Aorta (tissue), 5 donors: ENCODE data around the gene DGLUCY. TPM values are rescaled to one million over a fixed set of nuclear protein-coding genes. Genes with fewer than 3 reads are reported as not detected.
A peak's percentile ranks its signal among the peaks of the same experiment; 100 is the strongest.

ENCODE experiments used
- ATAC-seq: fragments of 200-7000 bp; cut with Tn5 transposase; one replicate; pipeline ENCODE4 v1.9.1; 2022; ENCODE audit warnings: moderate library complexity; ENCODE audit not compliant: low FRiP score
- DNase-seq, 2 donors: peaks; one replicate each; pipeline ENCODE4 v3.0.0-alpha.2; 2020
- H3K27ac ChIP-seq, 2 donors: one replicate each; pipeline ENCODE4 v1.5.1; 2013; ENCODE audit warnings: low read length in 2 of 2, mild to moderate bottlenecking in 2 of 2, moderate library complexity in 2 of 2, control low read depth in 1 of 2, inconsistent platforms in 1 of 2, low read depth in 1 of 2
- H3K27me3 ChIP-seq, 2 donors: one replicate each; pipeline ENCODE4 v1.6.1; 2013; ENCODE audit warnings: control low read depth in 1 of 2, low read length in 1 of 2, mild to moderate bottlenecking in 1 of 2, moderate library complexity in 1 of 2; ENCODE audit not compliant: insufficient read depth in 2 of 2, control insufficient read depth in 1 of 2
- H3K36me3 ChIP-seq, 2 donors: one replicate each; pipeline ENCODE4 v1.6.1; 2013; ENCODE audit warnings: control low read depth in 1 of 2, low read length in 1 of 2, mild to moderate bottlenecking in 1 of 2; ENCODE audit not compliant: insufficient read depth in 2 of 2, control insufficient read depth in 1 of 2
- H3K4me1 ChIP-seq, 2 donors: one replicate each; pipeline ENCODE4 v1.6.1; 2013; ENCODE audit warnings: low read length in 2 of 2, control low read depth in 1 of 2, mild to moderate bottlenecking in 1 of 2, moderate library complexity in 1 of 2; ENCODE audit not compliant: insufficient read depth in 2 of 2, control insufficient read depth in 1 of 2
- H3K4me3 ChIP-seq, 2 donors: one replicate each; pipeline ENCODE4 v1.5.1; 2013; ENCODE audit warnings: low read length in 2 of 2, control low read depth in 1 of 2, mild to moderate bottlenecking in 1 of 2
- H3K9me3 ChIP-seq: one replicate; pipeline ENCODE4 v1.6.1; 2013; ENCODE audit warnings: mild to moderate bottlenecking, low read length; ENCODE audit not compliant: control insufficient read depth
- WGBS, 2 donors: extraction: QIAGEN DNeasy Blood & Tissue Kit; methylation state at CpG; one replicate each; pipeline ENCODE4 v1.1.7; 2013; 5-methylcytosine and 5-hydroxymethylcytosine counted together
- intact Hi-C, 2 donors: fragments of 100-400 bp; cut with DNase I; formaldehyde crosslinking; loops; one replicate each; pipeline versions ENCODE4 v1.14.2 to v1.15.0; 2022
- polyA plus RNA-seq, 2 donors: library from polyadenylated mRNA; stranded (reverse); fragments of 200-250 nt; gene quantifications; one replicate each; pipeline ENCODE4 v1.2.3, GENCODE V29; 2013
- total RNA-seq, 2 donors: library from RNA; stranded (reverse); fragmentation: NEBNext Ultra II Directional; extraction: Animal tissue kit (Norgen Biotek cat#: 25700); gene quantifications; one replicate each; pipeline ENCODE4 v1.2.1, GENCODE V29; 2021
- donor health status: healthy with polysubstance abuse.
- donor health status: Bipolar disorder and iron deficiency.
- donor health status: DM: no; HTN: no; CAD: no.
- donor health status: DM: no; HTN: no; CAD: no.
- donor health status: DM: yes; HTN: yes; CAD: no.

DGLUCY gene
- total and polyA plus RNA-seq, 4 donors = 11.9 to 55.5 (median 19.3) TPM

DNA sequence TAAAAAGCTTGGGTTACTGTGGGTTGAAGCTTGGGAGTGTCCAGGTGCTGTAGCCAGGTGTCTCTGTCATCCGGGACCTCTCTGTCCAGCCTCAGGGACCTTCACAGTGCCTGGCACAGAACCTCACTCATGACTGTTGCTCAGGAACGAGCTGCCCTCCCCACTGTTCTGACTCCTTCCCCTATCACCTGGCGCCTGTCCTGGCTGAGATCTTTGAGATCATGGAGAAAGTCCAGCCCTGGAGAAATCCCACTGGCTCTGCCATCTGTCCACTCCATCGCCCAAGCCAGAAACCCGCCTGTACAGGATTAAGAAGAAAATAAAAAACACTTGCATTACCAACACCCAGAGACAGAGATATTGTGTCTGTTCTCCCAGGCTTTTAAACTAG, 53.5 kb downstream of the DGLUCY start:
- ATAC-seq (no peak), DNase-seq (no peak)
- Histone ChIP-seq H3K36me3 (no peaks in the 10 kb centered on the region), H3K4me1 (peaks cover 0 to 3% of the 10 kb centered on the region in 2 donors), H3K27ac (no peak overlapping the region), H3K9me3 (no peaks in the 10 kb centered on the region), H3K4me3 (no peak overlapping the region), H3K27me3 (no peaks in the 10 kb centered on the region)
- 90 to 93% methylated on average over 5 of the region's 5 CpGs for WGBS, 2 donors
- intact Hi-C loops = no loop called here

DNA sequence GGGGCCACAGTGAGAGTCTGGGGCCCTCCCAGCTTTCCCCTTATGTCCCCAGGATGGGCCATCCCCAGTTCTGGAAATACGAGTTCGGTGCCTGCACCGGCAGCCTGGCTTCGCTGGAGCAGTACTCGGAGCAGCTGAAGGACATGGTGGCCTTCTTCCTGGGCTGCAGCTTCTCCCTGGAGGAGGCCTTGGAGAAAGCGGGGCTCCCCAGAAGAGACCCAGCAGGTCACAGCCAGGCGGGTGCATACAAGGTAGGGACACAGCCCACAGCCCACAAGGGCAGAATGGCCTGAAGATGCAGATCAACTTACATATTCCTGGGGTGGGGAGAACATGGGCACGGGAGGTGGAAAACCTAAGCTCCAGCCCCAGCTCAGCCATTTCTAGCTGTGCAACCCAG, 56.1 kb downstream of the DGLUCY start:
- Histone ChIP-seq H3K27me3 (no peaks in the 10 kb centered on the region), H3K4me1 (peaks cover 0 to 3% of the 10 kb centered on the region in 2 donors), H3K27ac (no peak overlapping the region), H3K4me3 (no peak overlapping the region), H3K36me3 (no peaks in the 10 kb centered on the region), H3K9me3 (no peaks in the 10 kb centered on the region)
- 83 to 88% methylated on average over 8 of the region's 8 CpGs for WGBS, 2 donors
- intact Hi-C loops = loop anchor here (5.0 kb wide), 2 partner anchors 33 to 108 kb away; partner anchors contain the start of gene RPS6KA5 (in 2 of the 2)
- no peak for DNase-seq
- no peak for ATAC-seq

DNA sequence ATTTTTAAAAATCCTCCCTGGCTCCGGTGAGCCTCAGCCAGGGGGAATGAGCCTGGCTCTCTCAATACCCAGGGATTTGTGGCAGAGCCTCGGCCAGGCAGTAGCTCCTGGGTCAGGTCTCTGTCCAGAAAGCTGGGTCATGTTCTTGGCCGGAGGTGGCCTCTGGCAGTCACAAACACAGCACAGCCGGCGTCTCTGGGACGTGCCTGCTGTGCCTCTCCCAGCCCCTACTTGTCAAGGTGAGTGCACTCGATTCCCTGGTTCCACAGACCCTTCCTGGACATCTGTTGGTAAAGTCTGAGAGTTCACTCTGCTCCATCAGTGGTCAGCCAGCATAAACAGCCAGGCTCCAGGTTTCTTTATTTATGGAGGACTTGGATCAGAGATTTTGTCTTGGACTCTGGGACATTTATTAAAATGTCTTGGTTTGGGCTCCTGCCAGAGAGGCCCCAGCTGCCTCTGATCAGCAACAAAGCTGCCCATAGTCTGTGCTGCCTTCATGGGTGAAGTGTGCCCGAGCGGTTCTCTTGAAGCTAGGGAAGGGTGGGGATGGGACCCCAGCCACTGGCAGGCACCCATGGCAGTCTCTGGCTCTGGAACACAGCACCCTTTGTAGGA, 56.7 kb downstream of the DGLUCY start:
- 5 to 6% methylated on average over 9 of the region's 9 CpGs for whole genome bisulfite sequencing, 2 donors
- ATAC-seq (peak; percentile 40), DNase-seq (no peak)
- intact Hi-C loops = loop anchor here (5.0 kb wide), 2 partner anchors 33 to 108 kb away; partner anchors contain the start of gene RPS6KA5 (in 2 of the 2)
- H3K9me3 ChIP-seq = no peaks in the 10 kb centered on the region
- peaks cover 0 to 3% of the 10 kb centered on the region in 2 donors for H3K4me1 ChIP-seq
- H3K4me3 ChIP-seq = no peak overlapping the region
- H3K27me3 ChIP-seq = no peaks in the 10 kb centered on the region
- no peaks in the 10 kb centered on the region for H3K36me3 ChIP-seq
- no peak overlapping the region for H3K27ac ChIP-seq

DNA sequence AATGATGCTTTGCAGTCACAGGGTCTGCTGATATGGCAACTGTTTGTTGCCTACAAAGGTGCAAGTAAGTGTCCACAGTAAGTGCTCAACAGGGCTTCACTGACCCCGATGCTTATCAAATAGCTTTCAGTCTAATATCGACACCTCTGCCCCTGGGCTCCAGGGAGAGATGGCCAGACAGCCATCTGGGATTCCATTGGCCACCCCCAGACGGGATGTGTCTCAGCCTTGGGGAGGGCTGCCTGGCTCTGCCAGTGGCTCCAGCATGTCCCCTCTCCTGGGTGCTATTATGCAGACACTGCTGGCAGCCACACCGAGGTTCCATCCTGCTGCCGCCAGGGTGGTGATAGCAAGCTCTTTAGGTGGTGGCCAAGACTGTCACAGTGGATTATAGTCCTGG, 57.4 kb downstream of the DGLUCY start:
- H3K4me1 ChIP-seq = peaks cover 0 to 3% of the 10 kb centered on the region in 2 donors
- intact Hi-C loops = loop anchor here (5.0 kb wide), 2 partner anchors 34 to 109 kb away; partner anchors contain the start of gene RPS6KA5 (in 2 of the 2)
- DNase-seq (no peak), ATAC-seq (peak; percentile 36)
- no peak overlapping the region for H3K4me3 ChIP-seq
- H3K27ac ChIP-seq = no peak overlapping the region
- no peaks in the 10 kb centered on the region for H3K27me3 ChIP-seq
- H3K36me3 ChIP-seq = no peaks in the 10 kb centered on the region
- no peaks in the 10 kb centered on the region for H3K9me3 ChIP-seq
- 39 to 51% methylated on average over 5 of the region's 5 CpGs for WGBS, 2 donors

DNA sequence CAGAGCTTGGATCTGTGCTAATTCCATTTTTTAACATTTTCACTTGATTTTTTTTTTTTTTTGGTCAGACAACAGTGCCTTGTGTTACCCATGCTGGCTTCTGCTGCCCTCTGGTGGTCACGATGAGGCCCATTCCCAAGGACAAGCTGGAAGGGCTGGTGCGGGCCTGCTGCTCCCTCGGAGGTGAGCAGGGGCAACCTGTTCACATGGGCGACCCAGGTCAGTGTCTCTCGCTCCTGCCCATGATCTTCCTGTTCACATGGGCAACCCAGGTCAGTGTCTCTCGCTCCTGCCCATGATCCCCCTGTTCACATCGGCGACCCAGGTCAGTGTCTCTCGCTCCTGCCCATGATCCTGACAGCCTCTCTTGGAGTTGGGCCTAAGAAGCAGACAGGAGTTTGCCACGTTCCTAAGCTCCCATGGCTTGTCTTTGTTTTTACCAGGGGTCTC, 59.4 kb downstream of the DGLUCY start:
- no peaks in the 10 kb centered on the region for H3K36me3 ChIP-seq
- peaks cover 0 to 3% of the 10 kb centered on the region in 2 donors for H3K4me1 ChIP-seq
- 46 to 47% methylated on average over 10 of the region's 10 CpGs for WGBS, 2 donors
- no peak overlapping the region for H3K4me3 ChIP-seq
- H3K9me3 ChIP-seq = no peaks in the 10 kb centered on the region
- no peak overlapping the region for H3K27ac ChIP-seq
- no peaks in the 10 kb centered on the region for H3K27me3 ChIP-seq
- intact Hi-C loops = loop anchor here (1.0 to 5.0 kb wide), 4 partner anchors 36 to 270 kb away; partner anchors contain the start of gene RPS6KA5 (in 2 of the 2)
- peak; percentile 86 for ATAC-seq
- DNase-seq = peak; percentile 89 to 93

DNA sequence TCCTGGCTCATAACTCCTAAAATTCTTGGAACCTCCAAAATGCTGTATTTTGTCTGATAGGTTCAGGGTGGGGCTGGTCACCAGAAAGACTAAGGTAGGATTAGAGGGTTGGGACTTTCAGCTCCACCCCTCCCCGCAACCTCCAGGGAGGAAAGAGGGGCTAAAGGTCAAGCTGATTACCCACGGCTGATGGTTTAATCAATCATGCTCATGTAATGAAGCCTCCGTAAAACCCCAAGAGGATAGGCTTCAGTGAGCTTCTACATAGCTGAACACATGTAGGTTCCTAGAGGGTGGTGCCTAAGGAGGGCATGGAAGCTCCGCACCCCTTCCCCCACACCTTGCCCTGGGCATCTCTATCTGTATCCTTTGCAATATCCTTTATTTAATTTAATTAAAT, 60.0 kb downstream of the DGLUCY start:
- ATAC-seq (no peak), DNase-seq (peak in 1 of 2 donors; percentile 26)
- Histone ChIP-seq H3K27ac (no peak overlapping the region), H3K4me3 (no peak overlapping the region), H3K9me3 (no peaks in the 10 kb centered on the region), H3K27me3 (no peaks in the 10 kb centered on the region), H3K4me1 (peaks cover 0 to 3% of the 10 kb centered on the region in 2 donors), H3K36me3 (no peaks in the 10 kb centered on the region)
- intact Hi-C loops = loop anchor here (1.0 to 5.0 kb wide), 4 partner anchors 37 to 271 kb away; partner anchors contain the start of gene RPS6KA5 (in 2 of the 2)
- 83 to 90% methylated on average over 4 of the region's 4 CpGs for WGBS, 2 donors

DNA sequence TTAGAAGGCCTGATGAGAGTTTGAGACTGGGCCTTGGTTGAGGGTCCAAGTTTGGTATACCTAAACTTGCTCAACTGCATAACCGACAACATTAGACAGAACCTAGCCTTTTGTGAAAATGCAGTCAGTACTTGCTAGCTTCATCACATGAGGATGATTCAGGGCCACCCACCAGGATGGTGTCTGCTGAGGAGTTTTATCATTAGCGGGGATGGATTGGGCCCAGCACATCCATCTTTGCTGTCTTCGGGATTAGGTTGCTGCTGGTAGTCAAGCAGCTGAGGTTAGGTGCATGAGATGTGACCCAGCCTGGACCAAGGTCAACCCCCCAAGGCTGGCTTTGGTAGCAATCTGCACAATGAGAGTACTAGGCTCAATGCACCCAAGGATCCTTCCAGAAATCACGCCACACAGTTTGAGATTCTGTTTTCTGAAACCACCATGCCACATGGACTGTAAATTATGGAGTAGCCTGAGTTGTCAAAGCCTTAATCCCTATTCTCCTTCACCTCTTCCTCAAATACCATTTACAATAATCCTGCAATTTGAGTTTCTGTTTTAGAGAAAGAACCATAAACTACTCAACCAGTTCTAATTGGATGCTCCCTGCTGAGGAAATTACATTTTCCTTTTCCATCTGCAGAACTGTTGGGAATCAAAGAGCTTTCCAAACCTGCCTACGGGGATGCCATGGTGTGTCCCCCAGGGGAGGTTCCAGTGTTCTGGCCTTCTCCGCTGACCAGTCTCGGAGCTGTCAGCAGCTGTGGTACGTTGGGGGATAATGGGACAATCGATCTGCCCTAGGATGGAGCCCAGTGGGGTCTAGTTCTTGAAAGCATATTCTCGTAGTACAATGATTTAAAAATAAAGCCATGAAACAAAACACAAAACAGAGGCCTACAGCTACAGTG, 61.7 kb downstream of the DGLUCY start:
- WGBS, 2 donors = 91 to 94% methylated on average over 10 of the region's 10 CpGs
- DNase-seq (peak in 1 of 2 donors; percentile 58), ATAC-seq (no peak)
- no peaks in the 10 kb centered on the region for H3K9me3 ChIP-seq
- no peak overlapping the region for H3K27ac ChIP-seq
- H3K4me3 ChIP-seq = no peak overlapping the region
- intact Hi-C loops = loop anchor here in 1 of 2 donors (5.0 kb wide), 1 partner anchor 112 kb away; no protein-coding TSS in a partner anchor
- H3K4me1 ChIP-seq = peaks cover 0 to 3% of the 10 kb centered on the region in 2 donors
- no peaks in the 10 kb centered on the region for H3K36me3 ChIP-seq
- H3K27me3 ChIP-seq = no peaks in the 10 kb centered on the region

DNA sequence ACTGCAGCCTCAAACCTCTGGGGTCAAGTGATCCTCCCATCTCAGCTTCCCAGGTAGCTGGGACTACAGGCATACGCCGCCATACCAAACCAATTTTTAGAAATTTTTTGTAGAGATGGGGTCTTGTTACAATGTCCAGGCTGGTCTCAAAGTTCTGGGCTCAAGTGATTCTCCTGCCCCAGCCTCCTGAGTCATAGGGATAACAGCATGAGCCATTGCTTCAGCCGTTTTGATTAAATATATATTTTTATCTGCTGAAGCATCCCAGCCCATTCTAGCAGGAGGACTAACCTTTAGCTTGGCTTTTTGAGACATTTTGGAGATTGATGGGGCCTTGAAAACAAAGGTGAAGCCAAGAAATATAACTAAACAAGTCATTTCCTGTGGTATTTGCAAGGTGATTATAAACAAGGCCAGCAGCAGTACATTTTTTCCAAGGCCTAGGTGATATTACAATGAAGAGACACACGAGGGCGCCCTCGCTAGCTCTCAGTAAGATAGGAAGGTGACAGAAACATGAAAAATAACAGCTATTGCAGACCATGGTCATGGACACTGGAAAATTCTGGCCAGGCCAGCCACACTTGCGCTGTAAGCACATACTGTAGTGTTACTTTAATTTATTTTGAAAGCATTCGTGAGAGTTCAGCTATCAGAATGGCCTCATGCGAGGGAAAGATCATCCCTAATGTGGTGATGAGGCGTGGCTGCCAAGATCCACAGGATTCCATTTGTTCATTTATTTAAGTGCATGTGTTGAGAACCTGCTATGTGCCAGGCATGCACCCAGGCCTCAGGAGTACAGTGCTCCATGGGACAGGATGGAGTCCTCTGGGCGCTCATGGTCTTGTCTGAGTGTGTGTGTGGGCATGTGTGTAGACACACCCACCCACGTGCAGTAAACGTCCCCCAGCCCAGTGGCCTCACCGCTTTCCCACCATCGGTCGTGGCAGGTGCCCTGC, 63.5 kb downstream of the DGLUCY start:
- no peak overlapping the region for H3K4me3 ChIP-seq
- ATAC-seq (peak; percentile 71), DNase-seq (peak; percentile 56 to 73)
- no peaks in the 10 kb centered on the region for H3K27me3 ChIP-seq
- 81 to 82% methylated on average over 16 of the region's 16 CpGs for WGBS, 2 donors
- H3K4me1 ChIP-seq = no peaks in the 10 kb centered on the region
- intact Hi-C loops = loop anchor here (1.0 to 5.0 kb wide), 2 partner anchors 108 to 110 kb away; no protein-coding TSS in a partner anchor
- H3K9me3 ChIP-seq = no peaks in the 10 kb centered on the region
- no peak overlapping the region for H3K27ac ChIP-seq
- peaks cover 0 to 2% of the 10 kb centered on the region in 2 donors for H3K36me3 ChIP-seq
